Ishikawa (cell line): ENCODE results near the gene PTCRA.

Source experiments
- CREB1 ChIP-seq: IDR thresholded peaks from 2 replicates; pipeline ENCODE4 v1.6.1; 2012; ENCODE audit warnings: low read depth
- EP300 ChIP-seq: IDR thresholded peaks from 2 replicates; pipeline ENCODE4 v1.6.1; 2012; ENCODE audit warnings: borderline replicate concordance
- TF ChIP-seq, protein P1 (sequence below): IDR thresholded peaks from 2 replicates; pipeline ENCODE4 v1.6.1; 2012
- TF ChIP-seq, protein P2 (sequence below): IDR thresholded peaks from 2 replicates; pipeline ENCODE4 v1.6.1; 2012; ENCODE audit warnings: low read depth, mild to moderate bottlenecking
- TF ChIP-seq, protein P3 (sequence below): IDR thresholded peaks from 2 replicates; pipeline ENCODE4 v1.6.1; 2012

DNA sequence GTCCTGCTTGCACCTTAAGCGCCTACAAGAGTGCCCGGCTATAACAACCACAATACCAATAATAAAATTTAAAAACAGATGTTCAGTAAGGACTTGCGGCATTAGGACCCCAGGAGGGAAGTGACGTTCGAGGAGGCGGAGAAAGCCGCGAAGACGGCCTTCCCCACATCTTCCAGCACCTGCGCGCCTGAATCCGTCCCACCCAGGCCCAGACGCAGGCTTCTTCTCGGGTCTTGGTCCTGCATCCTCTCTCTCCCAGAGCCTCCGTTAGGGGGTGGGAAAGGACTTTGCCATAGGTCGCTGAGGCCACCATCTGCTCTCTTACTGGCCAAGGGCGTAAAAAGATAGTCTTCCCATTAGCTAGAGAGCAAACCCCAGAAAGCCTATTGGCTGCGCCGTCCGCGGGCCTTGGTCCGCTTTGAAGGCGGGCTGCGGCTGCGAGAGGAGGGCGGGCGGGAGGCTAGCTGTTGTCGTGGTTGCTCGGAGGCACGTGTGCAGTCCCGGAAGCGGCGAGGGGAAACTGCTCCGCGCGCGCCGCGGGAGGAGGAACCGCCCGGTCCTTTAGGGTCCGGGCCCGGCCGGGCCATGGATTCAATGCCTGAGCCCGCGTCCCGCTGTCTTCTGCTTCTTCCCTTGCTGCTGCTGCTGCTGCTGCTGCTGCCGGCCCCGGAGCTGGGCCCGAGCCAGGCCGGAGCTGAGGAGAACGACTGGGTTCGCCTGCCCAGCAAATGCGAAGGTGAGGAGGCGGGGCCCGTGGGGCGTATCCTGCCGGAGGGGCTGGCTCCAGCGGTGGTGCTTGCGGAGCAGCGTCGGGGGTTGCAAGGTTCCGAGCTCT is 13.3 kb downstream of the PTCRA start, which contains the start of gene CNPY3:
- TF ChIP-seq, protein P1, sequence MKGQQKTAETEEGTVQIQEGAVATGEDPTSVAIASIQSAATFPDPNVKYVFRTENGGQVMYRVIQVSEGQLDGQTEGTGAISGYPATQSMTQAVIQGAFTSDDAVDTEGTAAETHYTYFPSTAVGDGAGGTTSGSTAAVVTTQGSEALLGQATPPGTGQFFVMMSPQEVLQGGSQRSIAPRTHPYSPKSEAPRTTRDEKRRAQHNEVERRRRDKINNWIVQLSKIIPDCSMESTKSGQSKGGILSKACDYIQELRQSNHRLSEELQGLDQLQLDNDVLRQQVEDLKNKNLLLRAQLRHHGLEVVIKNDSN = peak; percentile 92
- peak; percentile 60; the same call in 1 of the 2 replicates for TF ChIP-seq CREB1
- TF ChIP-seq, protein P2, sequence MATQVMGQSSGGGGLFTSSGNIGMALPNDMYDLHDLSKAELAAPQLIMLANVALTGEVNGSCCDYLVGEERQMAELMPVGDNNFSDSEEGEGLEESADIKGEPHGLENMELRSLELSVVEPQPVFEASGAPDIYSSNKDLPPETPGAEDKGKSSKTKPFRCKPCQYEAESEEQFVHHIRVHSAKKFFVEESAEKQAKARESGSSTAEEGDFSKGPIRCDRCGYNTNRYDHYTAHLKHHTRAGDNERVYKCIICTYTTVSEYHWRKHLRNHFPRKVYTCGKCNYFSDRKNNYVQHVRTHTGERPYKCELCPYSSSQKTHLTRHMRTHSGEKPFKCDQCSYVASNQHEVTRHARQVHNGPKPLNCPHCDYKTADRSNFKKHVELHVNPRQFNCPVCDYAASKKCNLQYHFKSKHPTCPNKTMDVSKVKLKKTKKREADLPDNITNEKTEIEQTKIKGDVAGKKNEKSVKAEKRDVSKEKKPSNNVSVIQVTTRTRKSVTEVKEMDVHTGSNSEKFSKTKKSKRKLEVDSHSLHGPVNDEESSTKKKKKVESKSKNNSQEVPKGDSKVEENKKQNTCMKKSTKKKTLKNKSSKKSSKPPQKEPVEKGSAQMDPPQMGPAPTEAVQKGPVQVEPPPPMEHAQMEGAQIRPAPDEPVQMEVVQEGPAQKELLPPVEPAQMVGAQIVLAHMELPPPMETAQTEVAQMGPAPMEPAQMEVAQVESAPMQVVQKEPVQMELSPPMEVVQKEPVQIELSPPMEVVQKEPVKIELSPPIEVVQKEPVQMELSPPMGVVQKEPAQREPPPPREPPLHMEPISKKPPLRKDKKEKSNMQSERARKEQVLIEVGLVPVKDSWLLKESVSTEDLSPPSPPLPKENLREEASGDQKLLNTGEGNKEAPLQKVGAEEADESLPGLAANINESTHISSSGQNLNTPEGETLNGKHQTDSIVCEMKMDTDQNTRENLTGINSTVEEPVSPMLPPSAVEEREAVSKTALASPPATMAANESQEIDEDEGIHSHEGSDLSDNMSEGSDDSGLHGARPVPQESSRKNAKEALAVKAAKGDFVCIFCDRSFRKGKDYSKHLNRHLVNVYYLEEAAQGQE = no peak
- TF ChIP-seq EP300 = no peak
- TF ChIP-seq, protein P3, sequence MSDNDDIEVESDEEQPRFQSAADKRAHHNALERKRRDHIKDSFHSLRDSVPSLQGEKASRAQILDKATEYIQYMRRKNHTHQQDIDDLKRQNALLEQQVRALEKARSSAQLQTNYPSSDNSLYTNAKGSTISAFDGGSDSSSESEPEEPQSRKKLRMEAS = peak; percentile 99
